ENCODE results near the gene ZNF784.

- TF ChIP-seq CTCF (IDR thresholded peaks at IDR 0.05; ENCODE audit: poor library complexity) = no peak
- TF ChIP-seq EZH2 (IDR thresholded peaks at IDR 0.05; ENCODE audit: borderline replicate concordance) = no peak
- TF ChIP-seq EZH2phosphoT487 (IDR thresholded peaks at IDR 0.05; ENCODE audit: low read depth, severe bottlenecking, unreplicated experiment) = no peak
Measured at GRCh38 chr19:55613930-55614710, 10.2 kb downstream of the ZNF784 start.
